OCI-LY1 (cell line): ENCODE measurements around the gene RNASE4.

Experiments
- CTCF ChIP-seq: fragments of 200-600 bp; sonication (generic), shearing (Covaris generic); IDR thresholded peaks from 2 replicates; pipeline ENCODE4 v1.5.1; 2017; ENCODE audit warnings: mild to moderate bottlenecking, antibody characterized with exemption, low read length, moderate library complexity, mixed read lengths
- EZH2 ChIP-seq: fragments of 200-600 bp; sonication (generic), shearing (Covaris generic); IDR thresholded peaks from 2 replicates; pipeline ENCODE4 v1.8.0; 2017; ENCODE audit warnings: borderline replicate concordance, mixed run types, mild to moderate bottlenecking, antibody characterized with exemption, low read length, moderate library complexity, mixed read lengths

GRCh38 chr14:20687362-20688166 lies 3.2 kb downstream of the RNASE4 start:
- TF ChIP-seq CTCF = no peak
- TF ChIP-seq EZH2 = no peak
